ENCODE results near the gene OTOF.

The OTOF gene

GRCh38 chr2:26407526-26407925 lies 70.4 kb downstream of the OTOF start:
- Histone ChIP-seq H3K9me3 (ENCODE audit: insufficient read depth, low read depth, low read length) (no peaks in the 10 kb centered on the region), H3K4me1 (ENCODE audit: insufficient read depth, low read length, poor library complexity, severe bottlenecking) (no peaks in the 10 kb centered on the region), H3K36me3 (ENCODE audit: insufficient read depth, low read length) (no peaks in the 10 kb centered on the region), H3K9me2 (replicated peaks; ENCODE audit: low read depth, low read length) (no peaks in the 10 kb centered on the region), H3K4me2 (ENCODE audit: low read depth, low read length, poor library complexity, severe bottlenecking) (no peak overlapping the region), H3K9ac (ENCODE audit: low read depth, low read length, poor library complexity, severe bottlenecking) (no peak overlapping the region), H3K4me3 (ENCODE audit: low read length, poor library complexity, severe bottlenecking) (no peak overlapping the region), H3K79me2 (ENCODE audit: insufficient read depth, low read length) (no peaks in the 10 kb centered on the region), H4K20me1 (ENCODE audit: insufficient read depth, low read length, poor library complexity, severe bottlenecking) (no peaks in the 10 kb centered on the region), H3K27me3 (ENCODE audit: insufficient read depth, low read length, poor library complexity, severe bottlenecking) (no peaks in the 10 kb centered on the region), H3F3A (ENCODE audit: low read depth) (no peaks in the 10 kb centered on the region), H2AFZ (ENCODE audit: low read length) (no peak overlapping the region)
- TF ChIP-seq CTCF (conservative IDR thresholded peaks at IDR 0.05; ENCODE audit: low read length) (no peak), EZH2phosphoT487 (IDR thresholded peaks at IDR 0.05; ENCODE audit: borderline replicate concordance) (no peak)
